Islet of Langerhans (tissue), 1 donor: ENCODE data around the gene DGCR8.

Experiments used
- FAIRE-seq: peaks from one replicate; lab custom pipeline; 2011; peaks lifted over from hg19 to GRCh38; lab: Jason Lieb, UNC

DGCR8 gene

DNA sequence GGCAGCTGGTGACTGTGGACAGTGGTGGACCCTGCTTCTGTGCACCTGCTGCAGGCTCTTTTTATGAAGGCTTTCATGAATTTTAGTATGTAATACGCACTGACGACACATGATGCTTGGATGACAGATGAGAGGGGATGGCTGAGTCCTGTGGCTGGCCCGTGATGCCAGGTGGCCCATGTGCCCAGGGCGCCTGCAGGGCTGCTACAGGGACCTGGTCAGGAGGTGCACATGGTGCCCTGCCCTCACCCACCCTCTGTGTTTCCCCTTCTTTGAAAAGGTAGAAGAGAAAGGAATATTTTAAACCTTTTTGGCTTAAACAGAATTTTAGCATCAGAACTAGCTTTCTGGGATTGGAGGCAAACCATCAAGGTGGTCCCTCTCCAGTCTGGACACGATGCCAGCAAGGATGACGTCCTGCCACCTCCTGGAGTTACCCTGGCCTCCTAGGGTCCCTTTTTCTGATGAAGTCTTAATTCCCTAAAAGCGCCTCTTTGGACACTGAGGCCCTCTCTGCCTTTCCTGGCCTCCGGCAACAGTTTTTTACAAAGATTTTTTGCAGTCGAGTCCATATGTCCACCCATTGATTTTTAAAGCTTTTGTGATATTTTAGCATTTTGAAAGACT lies 30.4 kb downstream of the DGCR8 start:
- FAIRE-seq, result no peak

DNA sequence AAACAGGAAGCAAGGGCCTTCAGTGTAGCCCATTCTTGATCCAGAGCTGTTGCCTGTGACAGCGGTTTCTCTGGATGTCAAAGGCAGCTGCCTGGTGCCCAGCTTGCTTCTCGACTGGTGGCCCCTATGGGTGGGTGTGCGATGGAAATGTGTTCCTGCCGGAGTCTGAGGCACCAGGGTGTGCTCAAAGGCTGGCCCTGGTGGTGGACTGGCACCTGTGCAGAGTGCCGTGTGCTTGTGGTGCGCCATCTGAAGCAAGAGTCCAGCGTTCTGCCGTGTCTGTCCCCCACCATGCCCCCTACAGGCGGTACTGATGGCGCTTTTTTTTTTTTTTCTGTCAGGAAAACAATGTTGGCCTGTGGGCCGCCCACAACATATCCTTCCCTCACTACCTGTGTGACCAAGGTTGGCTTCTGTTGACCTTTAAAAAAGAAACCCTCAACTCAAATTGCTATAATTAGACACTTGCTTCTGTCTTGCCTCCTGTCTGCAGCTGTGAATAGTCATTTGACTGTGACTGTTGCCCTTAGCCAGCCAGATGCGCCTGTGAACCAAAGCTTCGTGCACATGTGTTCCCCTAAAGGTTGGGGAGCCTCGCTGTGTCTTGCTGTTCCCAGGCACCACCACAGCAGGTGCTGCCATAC lies 31.1 kb downstream of the DGCR8 start:
- FAIRE-seq, result no peak

DNA sequence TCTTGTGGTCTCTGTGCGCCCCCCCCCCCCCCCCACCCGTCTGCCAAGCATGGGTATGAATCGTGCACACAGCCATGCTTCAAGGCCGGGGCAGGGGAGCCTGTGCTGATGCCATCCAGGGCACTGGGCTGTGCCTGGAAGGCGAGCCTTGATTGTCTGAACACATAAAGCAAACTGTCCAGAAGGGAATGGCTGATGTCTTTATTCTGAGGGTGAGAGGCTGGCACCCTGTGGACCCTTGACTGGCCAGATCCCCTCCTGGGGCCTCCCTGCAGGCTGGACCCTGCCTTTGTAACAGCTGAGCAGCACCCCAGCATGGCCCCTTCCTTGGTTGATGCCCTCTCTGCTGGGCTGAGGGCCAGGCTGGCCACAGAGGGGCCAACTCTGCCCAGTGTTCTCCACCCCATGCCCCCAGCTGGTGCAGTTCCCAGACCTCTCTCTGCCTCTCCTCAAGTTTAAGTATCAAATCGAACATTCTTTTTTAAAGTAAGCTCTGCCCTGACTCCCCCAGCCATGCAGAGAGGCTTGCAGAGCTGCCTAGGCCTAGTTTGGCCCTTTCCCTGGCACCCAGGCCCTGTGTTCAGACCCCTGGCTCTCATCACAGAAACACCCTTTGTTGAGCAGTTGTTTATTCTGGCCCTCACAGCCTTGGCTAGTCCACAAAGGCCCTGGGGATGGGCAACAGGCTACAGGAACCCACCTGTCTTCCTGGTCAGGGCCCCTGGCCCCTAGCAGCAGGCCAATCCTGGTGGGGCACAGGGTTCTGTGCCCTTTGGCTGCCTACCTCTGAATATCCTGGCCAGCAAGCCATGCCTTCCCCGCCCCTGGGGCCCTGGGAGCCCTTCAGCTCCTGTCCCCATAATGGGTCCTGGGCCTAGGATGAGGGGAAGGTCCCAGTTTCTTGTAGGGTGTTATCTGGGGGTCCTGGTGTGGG lies 31.9 kb downstream of the DGCR8 start:
- no peak for FAIRE-seq

DNA sequence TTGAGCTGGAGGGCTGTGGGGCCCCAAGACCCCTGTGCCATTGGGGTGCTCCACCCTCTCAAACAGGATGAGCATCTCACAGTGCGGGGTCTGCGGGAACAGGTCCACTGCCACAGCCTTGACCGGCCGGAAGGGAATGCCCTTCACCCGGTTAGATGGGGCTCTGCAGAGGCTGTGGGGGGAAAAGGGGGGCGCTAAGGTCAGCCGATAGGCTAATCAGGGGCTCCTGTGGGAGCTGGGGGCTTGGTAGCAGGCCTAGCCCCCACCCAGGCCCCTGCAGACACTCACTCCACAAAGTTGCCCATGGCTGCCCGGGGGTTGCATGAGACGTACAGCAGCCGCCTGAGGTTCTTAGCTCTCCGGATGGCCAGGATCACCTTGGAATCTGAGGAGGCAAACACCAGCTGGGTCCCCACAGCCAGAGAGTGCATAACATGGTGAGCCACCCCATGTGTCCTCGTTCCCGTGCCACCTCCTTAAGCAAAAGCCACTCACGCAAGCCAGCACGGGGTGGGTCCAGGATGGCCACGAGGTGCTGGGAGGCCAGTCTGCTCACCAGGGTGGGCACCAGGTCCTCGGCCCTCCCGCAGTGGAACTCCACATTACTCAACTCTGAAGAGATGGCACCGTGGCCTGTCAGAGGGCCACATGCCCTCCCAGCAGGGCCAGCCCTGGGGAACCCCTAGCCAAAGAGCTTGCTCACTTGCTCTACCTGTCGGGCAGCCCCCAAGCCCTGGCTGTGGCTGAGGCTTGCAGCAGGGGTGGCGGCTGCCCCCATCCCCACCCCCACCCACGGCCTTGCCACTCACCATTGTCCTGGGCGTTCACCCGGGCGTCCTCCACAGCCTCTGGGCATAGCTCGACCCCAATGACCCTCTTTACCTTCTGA lies 32.8 kb downstream of the DGCR8 start:
- no peak for FAIRE-seq

DNA sequence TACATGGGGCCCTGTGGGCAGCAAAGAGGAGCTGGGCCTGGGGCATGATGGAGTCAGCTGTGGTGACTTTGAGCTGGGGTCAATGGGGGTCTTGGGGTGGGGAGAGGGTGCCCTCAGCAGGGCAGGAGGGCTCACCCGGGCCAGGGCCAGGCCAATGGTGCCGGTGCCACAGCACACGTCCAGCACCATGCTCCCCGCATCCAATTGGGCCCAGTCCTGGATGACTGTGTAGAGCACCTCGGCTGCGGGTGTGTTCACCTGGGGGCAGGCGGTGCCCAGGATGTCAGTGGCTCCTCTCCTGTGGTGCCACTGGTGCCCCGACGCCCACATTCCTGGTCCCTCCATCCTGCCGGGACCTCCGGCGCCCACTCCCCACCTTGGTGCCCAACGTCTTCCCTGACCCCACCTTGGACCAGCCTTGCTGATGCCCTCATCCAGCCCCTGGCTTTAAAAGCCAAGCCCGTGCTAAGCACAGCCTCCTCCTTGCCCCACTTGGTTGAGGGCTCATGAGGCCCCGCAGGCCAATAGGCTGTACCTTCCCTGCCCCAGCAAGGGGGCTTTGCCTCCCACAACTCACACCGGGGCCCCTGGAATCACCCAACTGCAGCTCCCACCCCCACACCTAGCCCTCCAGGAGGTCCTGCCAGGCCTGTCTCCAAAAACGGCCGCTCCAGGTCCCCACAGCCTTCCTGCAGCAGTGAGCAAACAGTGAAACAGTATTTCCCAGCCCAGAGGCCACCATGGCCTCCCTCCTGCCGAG lies 33.7 kb downstream of the DGCR8 start:
- FAIRE-seq, result no peak

DNA sequence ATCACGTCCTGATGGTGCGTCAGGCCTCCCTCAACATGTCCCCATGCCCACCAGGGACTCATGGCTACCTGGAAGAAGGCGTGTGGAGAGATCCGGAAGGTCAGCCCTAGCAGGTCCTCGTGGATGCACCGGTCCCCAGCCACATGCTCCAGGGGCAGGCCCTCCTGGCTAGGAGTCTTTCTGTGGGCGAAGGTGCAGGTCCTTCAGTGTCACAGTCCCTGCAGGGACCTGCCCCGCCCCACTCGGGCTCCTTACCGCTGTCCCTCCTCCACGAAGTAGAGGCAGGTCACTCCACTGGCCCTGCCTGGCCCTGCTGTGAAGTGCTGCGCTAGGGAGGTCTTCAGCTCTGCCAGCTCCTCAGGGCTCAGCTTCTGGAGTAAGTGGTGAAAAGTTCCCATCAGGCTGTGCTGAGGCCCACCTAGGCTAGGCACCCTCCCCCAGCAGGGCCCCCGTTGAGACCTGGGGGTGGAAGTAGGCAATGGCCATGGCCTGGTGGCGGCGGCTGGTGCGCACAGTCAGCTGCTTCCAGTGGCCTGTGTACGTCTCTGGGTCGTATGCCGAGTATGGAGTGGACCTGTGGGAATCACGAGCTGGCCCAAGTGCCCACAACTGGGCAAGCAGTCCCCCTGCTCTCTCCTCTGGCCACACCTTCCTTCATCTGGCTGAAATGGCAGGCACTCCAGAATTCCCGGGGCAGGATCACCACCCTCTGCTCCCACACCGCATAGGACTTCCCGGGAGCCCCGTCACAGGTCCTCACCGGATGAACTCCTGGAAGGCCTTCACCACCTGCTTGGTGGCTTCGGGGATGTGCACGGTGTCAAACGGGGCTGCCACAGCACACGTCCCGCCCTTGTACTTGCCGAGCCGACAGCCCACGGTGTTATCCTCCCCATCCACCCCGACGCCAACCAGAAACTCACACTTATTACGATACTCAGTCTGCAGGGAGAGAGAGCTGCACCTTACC lies 34.8 kb downstream of the DGCR8 start:
- FAIRE-seq, result no peak

DNA sequence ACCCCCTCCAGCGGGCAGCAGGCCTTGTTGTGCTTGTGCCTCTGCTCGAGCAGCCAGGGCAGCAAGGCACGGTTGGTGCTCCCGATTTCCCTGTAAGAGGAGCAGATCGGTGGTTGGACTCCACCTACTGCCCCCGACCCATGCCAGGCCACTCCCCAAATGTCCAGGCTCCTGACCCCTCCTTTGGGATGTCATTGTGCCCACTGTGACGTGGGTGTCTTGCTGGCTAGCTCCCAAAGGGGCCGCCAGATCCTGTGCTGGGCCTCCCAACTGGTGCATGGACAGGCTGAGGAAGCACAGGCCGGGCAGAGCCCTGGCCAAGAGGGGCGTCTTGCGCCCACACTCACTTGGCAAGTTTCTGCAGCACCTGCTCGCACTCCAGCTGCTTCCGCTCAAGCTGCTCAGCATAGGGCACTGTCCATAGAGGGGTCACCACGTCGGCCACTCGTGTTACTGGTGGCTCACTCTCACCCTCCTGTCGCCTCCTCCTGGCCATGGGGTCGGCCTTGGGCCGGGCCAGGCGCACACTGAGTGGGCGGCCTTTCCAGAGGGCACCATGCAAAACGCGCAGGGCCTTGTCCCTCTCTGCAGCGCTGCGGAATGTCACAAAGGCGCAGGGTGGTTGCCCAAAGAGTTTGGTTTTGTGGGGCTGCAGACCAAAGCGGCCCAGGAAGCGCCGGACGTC lies 35.8 kb downstream of the DGCR8 start, which contains the start of gene RANBP1:
TSS of gene RANBP1 (plus strand) at position 414 of the 685 bp plus-strand sequence. CDS start at position 495, 81 bp downstream.
- no peak for FAIRE-seq

DNA sequence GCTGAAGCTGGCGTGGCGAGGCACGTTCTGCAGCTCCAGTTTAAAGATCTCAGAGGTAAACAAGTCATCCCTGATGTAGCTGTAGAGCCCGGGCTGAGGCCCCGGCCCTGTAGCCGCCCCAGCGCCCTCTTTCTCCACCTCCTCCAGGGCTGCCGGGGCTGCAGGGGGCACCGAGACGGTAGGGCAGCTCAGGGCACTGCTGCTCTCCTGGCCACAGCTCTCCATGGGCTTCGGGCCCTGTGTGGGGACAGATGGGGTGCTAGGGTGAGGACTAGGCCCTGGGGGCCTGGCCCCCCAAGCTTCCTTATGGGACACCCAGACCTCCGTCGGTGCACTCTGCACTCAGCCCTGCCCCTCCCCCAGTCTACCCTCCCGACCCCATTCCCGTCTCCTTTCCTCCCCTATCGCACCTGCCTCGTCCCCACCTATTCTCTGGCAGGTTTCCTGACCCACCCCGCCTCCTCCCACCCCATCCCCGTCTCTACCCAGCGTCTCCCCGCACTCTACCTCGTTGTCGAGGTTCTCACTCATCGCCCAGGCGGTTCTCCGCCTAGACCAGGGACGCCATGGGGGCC lies 36.4 kb downstream of the DGCR8 start:
- no peak for FAIRE-seq

DNA sequence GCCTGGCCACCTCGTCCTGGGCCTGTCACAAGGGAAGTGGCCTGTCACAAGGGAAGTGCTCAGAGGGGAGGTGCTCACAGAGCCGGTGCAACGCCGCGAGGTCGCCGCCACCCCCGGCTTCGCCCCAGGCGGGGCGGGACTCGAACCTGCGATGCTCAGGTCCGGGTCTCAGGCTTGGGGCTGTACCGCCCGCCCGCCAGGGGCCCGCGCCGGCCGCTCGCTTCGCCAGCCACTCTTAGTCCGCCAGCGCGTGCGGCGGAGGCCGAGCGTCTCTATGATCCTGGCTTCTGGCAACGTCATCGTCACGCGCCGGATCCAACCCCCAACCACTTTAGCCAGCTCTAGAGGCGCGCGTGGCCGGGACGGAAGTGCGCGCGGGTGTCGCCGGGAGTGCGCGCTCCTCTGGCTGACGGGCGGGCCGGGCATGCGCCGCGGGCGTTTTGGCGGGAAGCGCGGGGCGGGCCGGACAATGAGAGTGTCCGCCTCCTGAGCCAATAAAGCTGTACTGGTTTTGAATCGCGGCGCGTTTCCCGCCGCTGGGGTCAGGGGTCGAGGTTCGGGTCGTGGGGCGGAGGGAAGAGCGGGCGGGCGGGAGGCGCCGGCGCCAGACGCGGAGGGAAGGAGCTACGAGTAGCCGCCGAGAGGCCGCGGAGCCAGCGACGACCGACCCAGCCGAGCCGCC lies 37.1 kb downstream of the DGCR8 start, which contains the start of gene TRMT2A:
TSS of gene TRMT2A (minus strand) at position 276 of the 682 bp plus-strand sequence. CDS start 320 bp downstream, outside the sequence.
- no peak for FAIRE-seq

DNA sequence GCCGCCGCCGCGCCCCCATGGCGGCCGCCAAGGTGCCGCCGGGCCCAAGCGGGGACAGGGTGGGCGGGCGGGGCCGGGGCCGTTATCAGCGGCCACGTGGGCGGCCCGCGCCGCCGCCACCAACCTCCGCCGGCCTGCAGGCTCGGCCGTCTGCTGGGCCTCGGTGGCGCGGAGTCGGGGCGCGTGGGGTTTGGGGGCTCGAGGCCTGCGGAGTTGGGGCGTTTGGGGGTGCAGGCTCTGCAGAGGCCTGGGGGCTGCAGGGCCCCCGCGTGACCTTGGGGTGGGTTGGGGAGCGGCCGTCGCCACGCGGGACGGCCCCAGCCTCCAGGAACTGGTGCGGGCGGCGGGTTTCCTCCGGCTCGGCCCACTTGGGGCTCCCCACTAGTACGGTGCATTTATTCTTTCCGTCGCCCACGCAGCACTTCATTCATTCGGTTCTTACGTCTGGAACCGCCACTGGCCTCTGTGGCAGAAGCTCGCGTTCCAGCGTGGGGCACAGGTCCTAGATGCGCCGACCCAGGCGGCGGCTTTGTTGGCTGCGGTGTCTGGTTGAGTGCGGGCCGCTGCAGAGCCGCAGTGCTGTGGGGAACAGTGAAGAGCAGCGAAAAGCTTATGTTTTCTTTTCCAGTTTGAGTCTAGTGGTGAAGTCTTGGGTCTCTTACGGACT lies 37.7 kb downstream of the DGCR8 start:
- no peak for FAIRE-seq

DNA sequence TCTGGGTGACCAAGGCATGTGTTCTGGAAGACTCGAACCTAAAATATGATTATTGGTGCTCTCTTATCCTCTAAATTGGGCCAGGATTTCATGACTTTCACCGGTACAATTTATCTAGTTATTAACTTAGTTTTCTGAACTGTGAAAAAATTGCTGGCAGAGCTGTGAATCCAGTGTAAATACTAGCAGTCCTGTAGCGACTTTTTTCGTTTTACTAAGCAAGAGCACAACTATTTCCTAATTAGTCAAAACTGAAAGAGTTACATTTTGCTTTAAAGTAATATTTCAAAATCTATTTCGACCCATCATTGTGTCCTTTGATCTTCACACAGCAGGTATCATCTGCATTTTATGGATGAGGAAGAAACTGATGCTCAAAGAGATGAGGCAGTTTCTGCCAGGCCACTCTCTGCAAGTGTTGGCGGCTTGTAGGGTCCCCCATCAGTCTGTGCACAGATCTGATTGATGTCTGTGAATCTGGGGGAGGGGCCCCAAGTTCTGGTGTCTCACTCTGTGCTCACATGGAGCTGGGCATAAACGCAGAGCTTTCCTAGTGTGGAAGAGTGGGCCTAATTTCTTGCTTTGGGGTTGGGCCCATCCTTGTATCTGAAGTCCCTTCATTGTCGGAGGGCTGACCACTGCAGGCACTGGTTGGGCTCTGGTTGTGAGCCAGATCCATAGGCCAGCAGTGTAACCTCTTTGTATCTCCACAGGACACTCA lies 38.4 kb downstream of the DGCR8 start:
- no peak for FAIRE-seq

DNA sequence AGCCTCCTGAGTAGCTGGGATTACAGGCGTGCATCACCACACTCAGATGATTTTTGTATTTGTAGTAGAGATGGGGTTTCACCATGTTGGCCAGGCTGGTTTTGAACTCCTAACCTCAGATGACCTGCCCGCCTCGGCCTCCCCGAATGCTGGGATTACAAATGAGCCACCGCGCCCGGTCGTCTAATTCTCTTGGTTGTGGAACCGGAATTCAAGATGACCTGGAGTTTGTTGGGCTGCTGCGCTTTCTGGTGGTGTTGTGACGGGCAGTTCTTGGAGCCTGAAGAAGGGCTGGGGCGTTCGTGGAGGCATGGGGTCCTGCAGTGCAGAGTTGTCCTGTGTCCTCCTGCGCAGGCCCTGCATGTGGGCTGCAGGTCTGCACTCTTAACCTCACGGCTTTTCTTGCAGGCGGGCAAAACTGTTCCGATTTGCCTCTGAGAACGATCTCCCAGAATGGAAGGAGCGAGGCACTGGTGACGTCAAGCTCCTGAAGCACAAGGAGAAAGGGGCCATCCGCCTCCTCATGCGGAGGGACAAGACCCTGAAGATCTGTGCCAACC lies 41.9 kb downstream of the DGCR8 start:
- no peak for FAIRE-seq

DNA sequence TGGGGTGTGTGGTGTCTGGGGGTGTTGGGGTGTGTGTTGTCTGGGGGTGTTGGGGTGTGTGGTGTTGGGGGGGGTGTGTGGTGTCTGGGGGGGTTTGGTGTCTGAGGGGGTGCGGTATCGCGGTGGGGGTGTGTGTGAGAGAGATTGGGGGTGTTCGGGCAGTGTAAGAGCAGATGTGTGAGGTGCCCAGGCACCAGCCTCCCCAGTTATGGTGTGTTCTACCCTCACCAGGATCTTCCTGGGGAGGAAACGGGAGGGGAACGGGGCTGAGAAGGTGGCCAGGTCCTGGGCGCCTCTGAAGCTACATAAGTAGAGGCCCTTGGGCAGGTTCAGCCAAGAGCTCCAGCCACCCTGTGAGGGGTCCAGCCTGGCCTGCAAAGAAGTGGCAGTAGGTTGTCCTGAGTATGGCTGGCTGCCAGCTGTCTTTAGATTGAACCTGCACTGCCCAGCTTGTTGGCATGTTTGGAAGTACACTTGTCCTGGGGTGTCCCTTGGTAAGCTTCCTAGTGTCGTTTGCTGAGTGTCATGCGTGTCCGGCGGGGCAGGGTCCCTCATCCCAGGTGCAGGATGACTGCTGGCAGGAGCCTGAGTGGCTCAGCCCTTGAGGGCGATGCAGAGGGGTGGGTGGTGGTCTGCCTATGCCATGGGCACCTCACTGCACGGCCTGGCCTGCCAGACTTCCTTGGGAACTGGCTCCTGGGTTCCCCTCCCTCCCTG lies 43.5 kb downstream of the DGCR8 start:
- no peak for FAIRE-seq

DNA sequence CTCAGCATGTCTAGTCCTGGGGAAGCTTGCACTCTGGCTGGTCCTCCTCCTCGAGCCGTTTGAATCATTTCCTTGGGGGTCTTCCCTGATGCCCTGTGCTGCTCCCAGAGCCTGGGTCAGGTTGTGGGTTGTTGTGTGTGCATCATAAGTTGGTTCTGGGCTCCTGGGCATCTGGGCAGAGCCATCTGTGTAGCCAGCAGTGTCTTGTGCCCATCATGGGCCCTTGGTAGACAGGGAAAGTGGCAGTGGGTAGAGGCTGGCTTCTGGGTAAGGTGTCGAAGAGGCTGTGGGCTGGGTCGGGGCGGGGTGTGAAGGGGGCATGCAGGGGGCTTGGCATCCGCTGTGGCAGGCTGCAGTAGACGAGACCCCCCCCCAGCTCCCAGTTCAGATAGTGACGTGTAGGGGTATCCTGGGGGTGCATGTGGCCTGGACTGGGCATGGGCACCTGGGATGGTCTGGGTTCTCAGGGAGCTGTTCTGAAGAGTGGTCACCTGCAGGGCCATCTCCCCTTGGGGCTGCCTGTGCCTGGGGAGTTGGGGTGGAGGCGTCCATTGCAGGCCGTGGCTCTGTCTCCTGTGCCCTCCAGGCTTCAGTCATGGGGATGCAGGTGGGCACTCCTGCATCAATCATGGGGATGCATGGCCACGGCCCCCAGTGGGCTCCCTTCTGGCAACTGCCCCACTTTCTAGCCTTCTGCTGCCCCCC lies 44.2 kb downstream of the DGCR8 start:
- no peak for FAIRE-seq
